MCF 10A (cell line): Measurements from ENCODE around the gene C1QL1. TPM values are rescaled to one million over a fixed set of nuclear protein-coding genes. Genes with fewer than 3 reads are reported as not detected.

Source experiments
- BruUV-seq: library from RNA; stranded (reverse); fragments of 400-500 nt; replicated peaks from 2 replicates; lab custom pipeline; 2021; lab: Mats Ljungman, UMichigan
- CTCF ChIA-PET: fragments of 300-600 bp; sonication (Branson Sonifier 250); formaldehyde crosslinking; extraction: SDS; loops from one replicate; lab custom pipeline; 2021; ENCODE audit warnings: antibody characterized with exemption, inconsistent platforms; lab: Yijun Ruan, JAX
- POLR2A ChIA-PET: fragments of 300-600, 350-650 bp; sonication (Branson Sonifier 250); formaldehyde crosslinking; extraction: SDS; loops from one replicate; lab custom pipeline; 2020; ENCODE audit warnings: antibody characterized with exemption, inconsistent platforms; lab: Yijun Ruan, JAX
- DNase-seq: peaks from one replicate; pipeline ENCODE4 v3.0.0-alpha.2; 2018; ENCODE audit not compliant: unreplicated experiment
- H3K27ac Mint-ChIP-seq: one replicate; pipeline ENCODE4 v1.8.0; 2022; ENCODE audit warnings: mild to moderate bottlenecking, low read depth, mixed read lengths; ENCODE audit not compliant: unreplicated experiment
- H3K27me3 Mint-ChIP-seq: one replicate; pipeline ENCODE4 v1.8.0; 2022; ENCODE audit warnings: mixed read lengths; ENCODE audit not compliant: insufficient read depth, unreplicated experiment
- H3K36me3 Mint-ChIP-seq: one replicate; pipeline ENCODE4 v1.8.0; 2022; ENCODE audit warnings: mild to moderate bottlenecking, moderate library complexity, mixed read lengths; ENCODE audit not compliant: insufficient read depth, unreplicated experiment
- H3K4me1 Mint-ChIP-seq: one replicate; pipeline ENCODE4 v1.8.0; 2022; ENCODE audit warnings: mixed read lengths; ENCODE audit not compliant: insufficient read depth, unreplicated experiment
- H3K4me3 Mint-ChIP-seq: one replicate; pipeline ENCODE4 v1.8.0; 2022; ENCODE audit warnings: mild to moderate bottlenecking, moderate library complexity, mixed read lengths; ENCODE audit not compliant: unreplicated experiment
- H3K9me3 Mint-ChIP-seq: one replicate; pipeline ENCODE4 v1.8.0; 2022; ENCODE audit warnings: mixed read lengths; ENCODE audit not compliant: unreplicated experiment
- CTCF ChIP-seq: fragments of 200-600 bp; IDR thresholded peaks from one replicate; pipeline ENCODE4 v1.8.0; 2022; ENCODE audit warnings: antibody characterized with exemption, mild to moderate bottlenecking; ENCODE audit not compliant: unreplicated experiment
- intact Hi-C: fragments of 100-400 bp; cut with micrococcal nuclease; formaldehyde crosslinking; loops from 2 replicates; pipeline ENCODE4 v1.14.1; 2022
- total RNA-seq: library from RNA; stranded (reverse); gene quantifications from 2 replicates; pipeline ENCODE4 v1.2.3, GENCODE V29; 2022

Gene C1QL1
- total RNA-seq, 1 experiment from 2014 or later: 0.96 TPM

GRCh38 chr17:44941712-44942331 is 26.3 kb downstream of the C1QL1 start:
- Mint-ChIP-seq H3K36me3 (no peaks in the 10 kb centered on the region), H3K4me3 (no peak overlapping the region), H3K27me3 (no peaks in the 10 kb centered on the region), H3K27ac (peak overlapping the region; percentile 77), H3K9me3 (no peaks in the 10 kb centered on the region), H3K4me1 (peaks cover 19% of the 10 kb centered on the region)
- intact Hi-C loops: loop anchor here (2.0 kb wide), 1 partner anchor 31 kb away; no protein-coding TSS in a partner anchor
- POLR2A ChIA-PET: interaction anchor here (1.1 kb wide), 2 partner anchors 78 to 230 kb away, joined by 3 read pairs; no protein-coding TSS in a partner anchor
- no peak for TF ChIP-seq CTCF
- BruUV-seq: no TSS peak
- no peak for DNase-seq
- CTCF ChIA-PET: interaction anchor here (0.6 to 1.1 kb wide), 3 partner anchors 61 to 80 kb away, joined by 3 to 4 read pairs (median 3); no protein-coding TSS in a partner anchor

- TF ChIP-seq CTCF: no peak
- DNase-seq: peak; percentile 14
- Mint-ChIP-seq H3K27me3 (no peaks in the 10 kb centered on the region), H3K4me3 (peak overlapping the region; percentile 53), H3K27ac (peak overlapping the region; percentile 77), H3K36me3 (no peaks in the 10 kb centered on the region), H3K4me1 (peaks cover 19% of the 10 kb centered on the region), H3K9me3 (no peaks in the 10 kb centered on the region)
- ChIA-PET CTCF (interaction anchor here (0.6 to 1.4 kb wide), 3 partner anchors 20 to 201 kb away, joined by 4 to 11 read pairs (median 4); no protein-coding TSS in a partner anchor), POLR2A (interaction anchor here (0.7 to 1.7 kb wide), 14 partner anchors 9 to 231 kb away, joined by 3 to 8 read pairs (median 4); partner anchors contain the start of genes EFTUD2 and NMT1)
- BruUV-seq: no TSS peak
- intact Hi-C loops: loop anchor here (2.0 kb wide), 1 partner anchor 32 kb away; no protein-coding TSS in a partner anchor
Measured at GRCh38 chr17:44940768-44941167, 27.3 kb downstream of the C1QL1 start.

GRCh38 chr17:44940317-44940716 is 27.8 kb downstream of the C1QL1 start:
- peak overlapping the region; percentile 53 for H3K4me3 Mint-ChIP-seq
- no peaks in the 10 kb centered on the region for H3K36me3 Mint-ChIP-seq
- peak; percentile 65 for DNase-seq
- TF ChIP-seq CTCF: no peak
- ChIA-PET CTCF (interaction anchor here (0.6 to 1.4 kb wide), 5 partner anchors 19 to 202 kb away, joined by 3 to 11 read pairs (median 4); no protein-coding TSS in a partner anchor), POLR2A (interaction anchor here (0.7 to 1.7 kb wide), 18 partner anchors 9 to 231 kb away, joined by 3 to 8 read pairs (median 4); partner anchors contain the start of genes DCAKD, EFTUD2 and NMT1)
- no TSS peak for BruUV-seq
- intact Hi-C loops: loop anchor here (2.0 kb wide), 1 partner anchor 32 kb away; no protein-coding TSS in a partner anchor
- H3K4me1 Mint-ChIP-seq: peaks cover 19% of the 10 kb centered on the region
- H3K9me3 Mint-ChIP-seq: no peaks in the 10 kb centered on the region
- no peaks in the 10 kb centered on the region for H3K27me3 Mint-ChIP-seq
- H3K27ac Mint-ChIP-seq: peak overlapping the region; percentile 77

GRCh38 chr17:44935116-44935515 is 33.0 kb downstream of the C1QL1 start:
- Mint-ChIP-seq H3K27ac (no peak overlapping the region), H3K27me3 (no peaks in the 10 kb centered on the region), H3K4me3 (no peak overlapping the region), H3K9me3 (no peaks in the 10 kb centered on the region), H3K36me3 (no peaks in the 10 kb centered on the region), H3K4me1 (peaks cover 3% of the 10 kb centered on the region)
- no peak for DNase-seq
- CTCF ChIA-PET: interaction anchor here (0.5 to 1.9 kb wide), 2 partner anchors 15 to 116 kb away, joined by 3 to 5 read pairs; partner anchors contain the start of gene DCAKD
- TF ChIP-seq CTCF: no peak
- no TSS peak for BruUV-seq
- intact Hi-C loops: no loop called here
- POLR2A ChIA-PET: no interaction called here
